ENCODE results near the gene RTBDN. TPM values are rescaled to one million over a fixed set of nuclear protein-coding genes. Genes with fewer than 3 reads are reported as not detected.

RTBDN gene
- polyA plus RNA-seq, 3 donors = not detected

DNA sequence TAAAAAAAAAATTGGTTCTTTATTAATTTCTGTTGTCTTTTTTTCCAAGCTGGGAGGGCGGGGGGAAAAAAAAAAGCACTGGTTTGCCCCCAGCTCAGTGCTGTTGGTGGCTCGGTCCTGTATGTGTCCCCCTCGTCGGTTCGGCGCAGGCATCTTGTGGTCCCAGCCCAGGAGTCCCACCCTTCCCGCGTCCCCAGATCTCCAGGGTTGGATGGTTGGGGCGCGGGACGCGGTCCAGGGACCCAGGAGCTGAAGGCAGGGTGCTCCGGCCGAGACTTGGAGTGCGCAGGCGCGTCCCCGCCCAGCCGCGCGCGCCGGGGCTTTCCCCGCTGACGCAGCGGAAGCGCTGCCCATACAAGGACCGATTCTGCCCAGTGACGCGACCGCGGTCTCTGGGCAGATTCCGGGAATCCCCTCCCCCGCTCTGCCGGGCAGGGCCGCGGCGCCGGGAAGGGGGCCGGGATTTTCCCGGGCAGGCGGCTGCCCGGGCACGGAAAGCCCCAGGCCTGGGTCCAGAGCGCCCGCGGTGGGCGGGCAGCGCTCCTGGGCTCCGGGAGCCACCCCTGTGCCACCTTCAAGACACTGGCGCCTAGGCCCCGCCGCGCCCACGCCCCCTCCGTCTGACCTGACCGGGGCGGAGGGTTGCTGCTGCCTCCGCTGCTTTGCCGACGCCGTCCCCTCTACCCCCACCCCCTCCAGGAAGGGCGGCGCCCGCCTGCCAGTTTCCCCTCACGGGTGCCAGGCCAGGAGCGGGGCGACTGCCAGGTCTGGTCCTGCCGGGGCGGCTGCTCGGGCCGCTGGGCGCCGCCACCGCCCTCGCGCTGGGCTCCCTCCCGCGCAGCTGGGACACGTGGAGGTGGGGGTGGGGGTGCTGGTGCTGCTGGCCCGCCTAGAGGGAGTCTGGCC lies 40.8 kb downstream of the RTBDN start:
- peak; percentile 93 for DNase-seq

DNA sequence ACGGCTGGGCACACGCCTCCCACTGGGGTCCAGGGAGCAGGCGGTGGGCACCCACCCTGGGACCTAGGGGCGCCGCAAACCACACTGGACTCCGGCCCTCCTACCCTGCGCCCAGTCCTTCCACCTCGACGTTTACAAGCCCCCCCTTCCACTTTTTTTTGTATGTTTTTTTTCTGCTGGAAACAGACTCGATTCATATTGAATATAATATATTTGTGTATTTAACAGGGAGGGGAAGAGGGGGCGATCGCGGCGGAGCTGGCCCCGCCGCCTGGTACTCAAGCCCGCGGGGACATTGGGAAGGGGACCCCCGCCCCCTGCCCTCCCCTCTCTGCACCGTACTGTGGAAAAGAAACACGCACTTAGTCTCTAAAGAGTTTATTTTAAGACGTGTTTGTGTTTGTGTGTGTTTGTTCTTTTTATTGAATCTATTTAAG lies 41.5 kb downstream of the RTBDN start:
- DNase-seq = no peak

DNA sequence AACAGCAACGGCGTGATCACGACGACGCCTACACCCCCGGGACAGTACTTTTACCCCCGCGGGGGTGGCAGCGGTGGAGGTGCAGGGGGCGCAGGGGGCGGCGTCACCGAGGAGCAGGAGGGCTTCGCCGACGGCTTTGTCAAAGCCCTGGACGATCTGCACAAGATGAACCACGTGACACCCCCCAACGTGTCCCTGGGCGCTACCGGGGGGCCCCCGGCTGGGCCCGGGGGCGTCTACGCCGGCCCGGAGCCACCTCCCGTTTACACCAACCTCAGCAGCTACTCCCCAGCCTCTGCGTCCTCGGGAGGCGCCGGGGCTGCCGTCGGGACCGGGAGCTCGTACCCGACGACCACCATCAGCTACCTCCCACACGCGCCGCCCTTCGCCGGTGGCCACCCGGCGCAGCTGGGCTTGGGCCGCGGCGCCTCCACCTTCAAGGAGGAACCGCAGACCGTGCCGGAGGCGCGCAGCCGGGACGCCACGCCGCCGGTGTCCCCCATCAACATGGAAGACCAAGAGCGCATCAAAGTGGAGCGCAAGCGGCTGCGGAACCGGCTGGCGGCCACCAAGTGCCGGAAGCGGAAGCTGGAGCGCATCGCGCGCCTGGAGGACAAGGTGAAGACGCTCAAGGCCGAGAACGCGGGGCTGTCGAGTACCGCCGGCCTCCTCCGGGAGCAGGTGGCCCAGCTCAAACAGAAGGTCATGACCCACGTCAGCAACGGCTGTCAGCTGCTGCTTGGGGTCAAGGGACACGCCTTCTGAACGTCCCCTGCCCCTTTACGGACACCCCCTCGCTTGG lies 42.1 kb downstream of the RTBDN start:
- DNase-seq = no peak

- DNase-seq = peak; percentile 95
These were observed 42.9 kb downstream of the RTBDN start, which contains the start of gene JUNB for GRCh38 chr19:12791345-12792050. TSS of gene JUNB (plus strand) at chr19:12791486. CDS start at chr19:12791772, 286 bp downstream.

DNA sequence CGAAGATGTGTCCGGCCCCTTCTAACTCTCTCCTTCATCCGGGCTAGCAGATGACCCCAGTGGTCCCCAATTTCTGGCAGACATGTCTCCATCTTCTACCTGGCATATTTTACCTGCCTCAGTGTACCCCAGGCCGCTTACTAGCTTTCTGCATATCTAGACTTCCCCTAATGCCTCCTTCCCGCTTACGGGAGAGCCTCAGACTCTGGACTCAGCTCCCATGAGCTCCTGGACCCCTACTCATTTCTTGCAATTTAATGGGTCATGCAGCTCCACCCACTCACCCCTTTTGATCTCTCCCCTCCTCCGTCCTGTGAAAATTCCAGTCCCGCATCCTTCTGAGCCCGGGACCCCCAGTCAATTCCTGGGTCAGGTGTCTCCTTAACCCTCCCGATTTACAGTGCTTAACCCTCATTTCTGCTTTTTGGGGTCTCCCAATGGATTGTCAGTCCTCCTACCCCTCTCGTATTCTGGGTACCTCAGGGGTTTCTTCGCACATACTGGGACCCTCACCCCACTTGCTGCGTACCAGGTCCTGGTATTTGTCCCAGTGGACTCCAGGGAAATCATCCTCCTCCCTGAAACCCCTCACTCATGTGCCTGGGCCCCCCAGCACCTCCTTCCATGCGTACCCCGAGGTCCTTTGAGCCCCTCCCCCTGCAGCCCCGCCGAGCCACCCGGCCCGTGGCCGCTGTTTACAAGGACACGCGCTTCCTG lies 43.6 kb downstream of the RTBDN start:
- no peak for DNase-seq

- peak; percentile 95 for DNase-seq
These were observed 44.3 kb downstream of the RTBDN start for GRCh38 chr19:12789904-12790619.

DNA sequence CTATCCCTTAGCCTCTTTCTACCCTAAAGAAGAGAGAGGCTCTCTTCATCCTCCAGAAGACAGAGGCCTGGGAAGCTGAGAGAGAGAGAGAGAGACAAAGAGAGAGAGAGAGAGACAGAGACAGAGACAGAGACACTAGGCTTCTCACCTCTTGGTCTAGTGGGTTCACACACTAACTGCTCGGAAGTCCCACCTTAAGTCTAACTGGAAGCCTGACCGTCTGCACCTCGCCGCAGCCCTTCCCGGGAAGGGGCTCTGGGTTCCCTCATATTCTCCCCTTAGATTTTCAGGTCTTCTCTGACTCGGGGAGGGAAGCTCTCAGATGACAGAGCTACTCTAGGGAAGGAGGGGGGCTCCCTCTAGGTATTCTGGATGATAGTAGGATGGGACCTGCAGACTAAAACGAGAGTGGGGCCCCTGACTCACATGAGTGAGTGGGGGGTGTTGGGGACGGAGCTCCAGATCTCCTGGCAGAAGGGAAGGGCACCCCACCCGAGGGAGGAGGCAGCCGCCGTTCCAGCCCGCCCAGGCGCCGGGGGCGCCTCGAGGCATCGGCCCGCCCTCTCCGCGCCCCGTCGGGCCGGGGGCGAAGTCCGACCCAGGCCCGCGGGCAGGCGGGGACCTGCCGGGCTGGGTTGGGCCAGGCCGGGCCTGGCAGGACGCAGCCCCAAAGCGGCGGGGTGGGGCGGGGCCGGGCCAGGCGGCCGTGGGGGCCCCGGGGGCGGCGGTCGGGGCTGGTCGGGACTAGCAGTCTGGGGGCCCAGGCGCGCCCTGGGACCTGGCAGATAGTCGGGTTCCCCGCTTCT lies 45.1 kb downstream of the RTBDN start:
- no peak for DNase-seq

DNA sequence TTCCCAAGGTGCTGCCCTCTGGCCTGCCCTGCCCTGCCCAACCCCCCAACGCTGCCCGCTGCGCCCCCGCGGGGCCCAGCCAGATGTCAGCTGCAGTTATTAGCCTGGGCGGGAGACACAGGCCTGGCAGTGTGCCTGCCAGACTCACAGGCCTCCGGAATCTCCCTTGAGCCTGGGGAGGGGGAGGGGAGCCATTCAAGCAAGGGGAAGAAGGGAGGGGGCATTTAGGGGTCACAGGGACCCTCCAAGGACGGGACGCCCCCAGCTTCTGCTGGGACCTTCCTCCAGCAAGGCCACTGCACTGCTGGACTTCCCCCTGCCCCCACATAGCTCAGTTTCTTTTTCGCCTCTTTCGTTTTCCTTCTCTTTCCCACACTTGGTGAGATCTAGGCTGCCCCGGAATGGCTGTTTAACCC lies 45.7 kb downstream of the RTBDN start:
- no peak for DNase-seq

- DNase-seq = no peak
These were observed 46.2 kb downstream of the RTBDN start for GRCh38 chr19:12788042-12788681.

GRCh38 chr19:12787458-12787857 lies 46.9 kb downstream of the RTBDN start:
- DNase-seq = no peak

DNA sequence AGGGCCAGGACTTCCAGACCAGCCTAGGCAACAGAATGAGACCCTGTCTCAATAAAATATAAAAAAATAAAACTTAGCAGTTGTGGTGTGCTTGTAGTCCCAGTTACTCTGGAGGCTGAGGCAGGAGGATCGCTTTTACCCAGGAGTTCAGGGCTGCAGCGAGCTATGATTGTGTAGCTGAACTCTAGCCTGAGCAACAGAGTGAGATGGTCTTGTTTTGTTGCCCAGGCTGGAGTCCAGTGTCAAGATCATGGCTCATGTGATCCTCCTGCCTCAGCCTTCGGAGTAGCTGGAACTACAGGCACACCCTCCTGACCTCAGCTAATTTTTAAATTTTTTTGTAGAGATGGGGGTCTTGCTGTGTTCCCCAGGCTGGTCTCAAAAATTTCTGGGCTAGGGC lies 47.4 kb downstream of the RTBDN start:
- DNase-seq = no peak

- DNase-seq = no peak
These were observed 48.1 kb downstream of the RTBDN start for GRCh38 chr19:12786141-12786870.

DNA sequence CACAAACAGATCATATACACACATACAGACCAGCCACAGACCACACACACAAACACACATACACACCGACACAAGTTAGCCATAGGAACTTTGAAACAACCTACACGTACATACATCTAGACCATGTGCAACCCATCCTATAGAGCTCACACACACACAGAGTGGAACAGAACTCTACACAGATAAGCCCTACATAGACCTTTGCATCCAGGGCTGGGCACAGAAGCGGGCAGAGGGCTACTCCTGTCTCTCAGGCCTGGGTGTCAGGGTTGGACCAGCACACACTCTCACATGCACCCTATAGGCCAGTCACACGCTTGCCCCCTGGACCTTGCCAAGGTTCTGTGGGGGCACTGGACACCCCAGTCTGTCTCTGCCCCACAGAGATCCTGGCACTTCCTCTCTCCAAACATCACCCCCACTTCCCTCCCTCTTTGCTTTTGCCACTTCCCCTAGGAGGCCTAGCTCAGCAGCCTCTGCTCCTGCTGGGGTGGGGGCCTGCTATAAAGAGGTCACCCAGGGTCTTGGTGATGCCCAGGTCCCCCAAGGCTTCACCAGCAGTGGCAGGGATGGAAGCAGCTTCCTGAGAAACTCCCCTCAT lies 48.8 kb downstream of the RTBDN start:
- no peak for DNase-seq

DNA sequence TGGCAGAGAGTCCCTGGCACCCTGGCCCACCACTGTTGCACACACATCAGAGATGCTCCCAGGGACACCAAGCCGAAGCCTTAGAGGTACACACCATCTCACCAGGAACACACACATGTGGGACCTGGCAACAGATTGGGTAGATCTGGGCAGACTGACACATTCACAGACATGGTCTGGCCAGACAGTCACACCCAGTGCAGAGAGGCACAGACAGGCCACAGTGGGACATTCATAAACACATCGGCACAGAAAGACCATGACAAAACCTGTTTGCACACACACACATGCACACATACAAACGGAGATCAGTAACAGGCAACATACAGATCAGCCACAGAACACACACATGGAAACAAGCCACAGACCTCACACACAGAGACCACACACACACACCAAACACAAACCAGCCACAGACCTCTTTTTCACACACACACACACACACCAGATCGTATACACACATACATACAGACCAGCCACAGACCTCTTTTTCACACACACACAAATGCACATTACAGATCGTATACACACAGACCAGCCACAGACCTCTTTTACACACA lies 49.4 kb downstream of the RTBDN start:
- DNase-seq = no peak

DNA sequence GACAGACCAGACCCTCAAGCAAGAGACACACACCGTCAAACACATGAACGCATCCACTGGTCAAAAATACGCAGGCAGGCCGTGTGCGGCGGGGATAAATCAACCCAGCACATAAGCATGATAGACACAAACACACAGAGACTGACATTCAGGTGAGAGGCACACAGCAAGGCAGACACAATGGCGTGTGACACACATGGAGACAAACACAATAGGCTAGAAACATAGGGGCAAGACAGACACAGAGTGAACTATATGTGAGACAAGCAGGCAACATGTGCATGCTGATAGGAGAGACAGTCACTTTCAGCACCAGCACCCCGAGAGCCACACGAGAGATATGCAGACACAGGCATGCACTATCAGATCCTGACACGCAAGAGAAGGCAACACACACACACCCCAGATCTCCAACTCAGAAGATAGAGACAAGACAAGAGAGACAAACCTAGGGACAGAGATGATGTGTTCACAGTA lies 49.9 kb downstream of the RTBDN start:
- DNase-seq = no peak

GRCh38 chr19:12783849-12784393 lies 50.5 kb downstream of the RTBDN start:
- DNase-seq = no peak

DNA sequence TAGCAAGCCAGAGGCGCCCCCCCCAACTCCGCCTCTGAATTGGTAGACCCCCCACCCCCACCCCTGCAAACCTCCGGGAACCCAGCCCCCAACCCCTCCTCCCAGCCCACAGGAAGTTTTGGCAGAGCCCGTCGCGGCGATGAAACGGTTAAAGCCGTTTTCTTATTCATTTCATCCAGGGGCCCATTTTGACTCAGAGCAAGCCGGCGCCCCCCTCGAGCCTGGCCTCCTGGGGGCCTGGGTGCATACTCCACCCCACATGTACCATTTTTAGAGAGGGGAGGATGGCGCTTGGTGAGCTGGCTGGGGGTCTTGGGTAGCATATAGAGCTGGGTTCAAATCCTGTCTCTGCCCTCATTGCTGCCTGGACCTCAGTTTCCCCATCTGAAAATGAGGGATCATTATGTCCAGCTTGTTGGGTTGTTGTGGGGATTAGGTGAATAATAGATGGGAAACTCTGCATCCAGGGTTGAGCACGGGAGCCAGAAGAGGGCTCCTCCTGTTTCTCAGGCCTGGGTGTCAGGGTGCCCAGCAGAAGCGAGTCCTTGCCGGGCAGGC lies 51.0 kb downstream of the RTBDN start:
- no peak for DNase-seq
